ENCODE results near the gene CDX1. TPM values are rescaled to one million over a fixed set of nuclear protein-coding genes. Genes with fewer than 3 reads are reported as not detected.

Gene CDX1
- total RNA-seq, 4 donors from 2014 or later = 1.5 TPM; not detected in 3

DNA sequence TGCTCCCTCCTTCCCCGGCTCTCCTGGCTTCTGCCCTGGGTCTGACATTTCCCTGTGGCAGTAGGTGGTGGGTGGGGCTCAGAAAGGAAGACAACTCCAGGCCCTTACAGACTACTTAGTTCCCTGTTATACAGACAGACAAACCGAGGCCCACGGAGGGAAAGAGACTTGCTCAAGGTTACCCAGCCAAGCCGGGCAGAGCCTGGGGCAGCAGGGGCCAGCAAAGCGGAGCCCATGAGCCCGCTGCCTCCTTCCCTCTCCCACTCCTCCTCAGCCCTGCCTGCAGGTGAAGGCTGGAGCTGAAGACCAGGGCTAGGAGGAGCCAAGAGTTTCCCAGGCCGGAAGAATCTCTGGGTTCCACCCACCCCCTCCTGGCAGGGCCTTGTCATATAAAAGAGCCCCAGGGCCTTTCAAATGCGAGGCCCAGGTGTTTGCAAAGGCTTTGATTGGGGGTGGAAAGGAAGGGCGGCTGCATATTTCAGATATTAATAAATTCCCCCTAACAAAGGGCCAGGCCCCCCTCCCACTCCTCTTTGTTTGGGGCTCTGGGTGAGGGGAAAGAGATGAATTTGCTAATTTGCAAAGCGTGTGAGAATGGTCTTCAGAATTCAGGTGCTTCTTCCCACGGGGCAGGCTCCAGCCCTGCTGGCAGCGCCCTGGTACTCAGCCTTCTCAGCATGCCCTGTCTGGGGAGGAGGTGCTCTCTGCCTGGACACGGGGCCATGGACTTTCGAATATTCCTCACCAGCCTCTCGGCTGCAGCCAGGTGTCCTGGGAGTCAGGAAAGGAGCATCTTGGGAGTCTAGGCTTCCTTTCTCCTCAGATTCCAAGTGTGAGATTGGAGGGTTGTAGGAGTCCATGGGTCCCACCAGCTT is 44.8 kb downstream of the CDX1 start:
- Histone ChIP-seq H3K27ac (no peak overlapping the region), H3K9me3 (no peaks in the 10 kb centered on the region), H3K4me1 (no peaks in the 10 kb centered on the region), H3K4me3 (no peak overlapping the region), H3K27me3 (no peaks in the 10 kb centered on the region), H3K36me3 (no peaks in the 10 kb centered on the region)
- intact Hi-C loops (cut with DNase I; ENCODE audit: low total_unique reads) (no loop called here), in situ Hi-C loops (cut with MboI; ENCODE audit: low sequenced_read_pairs in 4 of 4) (loop anchor here in 2 of 4 donors (5.0 to 25.0 kb wide), 2 partner anchors 49 to 174 kb away; no protein-coding TSS in a partner anchor)
- TF ChIP-seq, protein P1, sequence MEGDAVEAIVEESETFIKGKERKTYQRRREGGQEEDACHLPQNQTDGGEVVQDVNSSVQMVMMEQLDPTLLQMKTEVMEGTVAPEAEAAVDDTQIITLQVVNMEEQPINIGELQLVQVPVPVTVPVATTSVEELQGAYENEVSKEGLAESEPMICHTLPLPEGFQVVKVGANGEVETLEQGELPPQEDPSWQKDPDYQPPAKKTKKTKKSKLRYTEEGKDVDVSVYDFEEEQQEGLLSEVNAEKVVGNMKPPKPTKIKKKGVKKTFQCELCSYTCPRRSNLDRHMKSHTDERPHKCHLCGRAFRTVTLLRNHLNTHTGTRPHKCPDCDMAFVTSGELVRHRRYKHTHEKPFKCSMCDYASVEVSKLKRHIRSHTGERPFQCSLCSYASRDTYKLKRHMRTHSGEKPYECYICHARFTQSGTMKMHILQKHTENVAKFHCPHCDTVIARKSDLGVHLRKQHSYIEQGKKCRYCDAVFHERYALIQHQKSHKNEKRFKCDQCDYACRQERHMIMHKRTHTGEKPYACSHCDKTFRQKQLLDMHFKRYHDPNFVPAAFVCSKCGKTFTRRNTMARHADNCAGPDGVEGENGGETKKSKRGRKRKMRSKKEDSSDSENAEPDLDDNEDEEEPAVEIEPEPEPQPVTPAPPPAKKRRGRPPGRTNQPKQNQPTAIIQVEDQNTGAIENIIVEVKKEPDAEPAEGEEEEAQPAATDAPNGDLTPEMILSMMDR (IDR thresholded peaks at IDR 0.05 in 4 of 5, conservative IDR thresholded peaks at IDR 0.05 in 1 of 5) = no peak
- TF ChIP-seq POLR2A (IDR thresholded peaks at IDR 0.05) = no peak
- ATAC-seq (no peak), DNase-seq (no peak)

DNA sequence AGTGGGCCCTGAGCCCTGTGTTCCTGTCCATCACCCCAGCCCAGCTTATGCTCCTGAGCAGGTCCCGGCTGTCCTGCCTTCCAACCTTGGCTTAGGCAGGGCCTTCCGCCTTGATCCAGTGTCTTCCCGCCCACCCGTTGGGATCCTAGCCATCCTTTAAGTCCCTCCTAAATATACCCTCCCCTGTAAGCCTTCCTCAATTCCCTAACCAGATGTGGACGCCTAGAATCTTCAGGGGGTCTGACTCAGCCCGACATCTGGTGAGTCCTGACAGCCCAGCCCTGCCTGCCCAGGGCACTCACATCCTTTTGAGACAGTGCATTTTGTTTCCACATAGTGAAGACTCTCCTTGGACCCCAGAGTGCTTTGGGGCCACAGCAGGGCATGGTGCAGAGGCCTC is 47.0 kb downstream of the CDX1 start:
- no peak for TF ChIP-seq POLR2A (IDR thresholded peaks at IDR 0.05)
- TF ChIP-seq, protein P1 (IDR thresholded peaks at IDR 0.05 in 4 of 5, conservative IDR thresholded peaks at IDR 0.05 in 1 of 5) = no peak
- H3K4me1 ChIP-seq = peaks cover 0 to 6% of the 10 kb centered on the region in 2 donors
- H3K27me3 ChIP-seq = no peaks in the 10 kb centered on the region
- no peak for DNase-seq
- no peak for ATAC-seq
- in situ Hi-C loops (cut with MboI; ENCODE audit: low sequenced_read_pairs in 4 of 4) (loop anchor here in 2 of 4 donors (5.0 to 25.0 kb wide), 2 partner anchors 51 to 176 kb away; no protein-coding TSS in a partner anchor), intact Hi-C loops (cut with DNase I; ENCODE audit: low total_unique reads) (no loop called here)
- peak overlapping the region in 2 of 4 donors; percentile 29 to 31 for H3K27ac ChIP-seq
- H3K9me3 ChIP-seq = no peaks in the 10 kb centered on the region
- H3K4me3 ChIP-seq = no peak overlapping the region
- H3K36me3 ChIP-seq = no peaks in the 10 kb centered on the region

DNA sequence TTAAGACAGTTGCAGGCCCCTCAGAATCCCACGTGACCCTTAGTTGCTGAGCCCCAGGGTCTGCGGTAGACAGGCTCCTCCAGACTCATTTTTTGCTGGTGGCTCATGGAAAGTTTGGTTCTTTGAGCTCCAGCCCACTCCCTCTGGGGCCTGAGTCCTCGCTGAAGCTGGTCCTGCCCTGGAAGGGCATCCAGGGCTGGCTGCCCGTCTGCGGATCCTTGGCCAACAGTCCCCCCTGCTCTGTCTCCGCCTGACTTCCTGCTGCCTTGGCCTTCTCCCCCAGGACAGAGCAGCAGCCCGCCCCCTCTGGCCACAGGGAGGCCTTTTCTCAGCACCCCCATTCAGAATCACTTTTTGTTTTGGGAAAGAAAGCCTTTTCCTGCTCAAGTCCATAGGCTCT is 47.7 kb downstream of the CDX1 start:
- no peak for ATAC-seq

DNA sequence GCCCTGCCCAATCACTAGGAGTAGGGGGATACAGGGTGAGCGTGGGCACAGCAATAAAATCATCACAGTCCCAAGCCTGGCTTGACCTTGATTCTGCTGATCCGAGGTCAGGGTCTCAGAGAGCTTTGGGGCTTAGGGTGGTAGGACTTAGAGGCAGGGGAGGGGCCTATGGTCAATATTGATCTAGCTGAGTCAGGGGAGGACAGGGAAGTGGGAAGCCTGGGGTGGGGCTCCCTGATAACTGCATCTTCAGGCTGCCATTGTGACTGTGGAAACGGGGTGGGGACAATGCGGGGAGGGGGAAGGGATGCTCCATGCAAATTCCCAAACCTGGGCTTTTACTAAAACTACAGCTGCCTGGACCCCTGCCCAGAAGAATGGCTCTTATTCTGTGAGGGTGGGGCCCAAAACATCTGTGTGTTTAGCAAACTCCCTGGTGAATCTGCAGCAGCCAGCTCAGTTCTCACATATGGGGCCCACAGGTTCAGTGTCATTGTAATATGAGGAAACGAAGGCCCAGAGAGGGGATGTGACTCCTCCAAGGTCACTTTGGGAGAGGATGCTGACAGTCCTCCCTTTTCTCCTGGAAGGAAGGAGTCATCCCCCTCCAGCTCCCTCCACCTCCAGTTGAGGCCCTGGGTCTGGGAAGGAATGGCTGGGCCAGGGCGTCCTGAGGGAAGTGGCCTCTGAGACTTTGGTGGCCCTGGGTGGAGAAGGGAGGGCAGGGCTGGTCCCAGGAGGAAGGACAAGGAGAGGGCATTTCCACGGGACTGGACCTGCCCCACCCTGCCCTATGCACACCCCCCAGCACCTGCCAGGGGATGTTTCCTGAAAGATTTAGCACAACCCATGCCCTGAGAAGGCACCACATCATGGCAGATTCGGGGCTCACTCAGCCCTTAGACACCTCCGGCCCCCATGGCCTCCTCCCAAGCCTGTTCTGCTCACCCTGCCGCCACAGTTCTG is 49.7 kb downstream of the CDX1 start:
- DNase-seq (no peak), ATAC-seq (no peak)
- Histone ChIP-seq H3K36me3 (no peaks in the 10 kb centered on the region), H3K4me1 (peaks cover 0 to 7% of the 10 kb centered on the region in 2 donors), H3K27me3 (no peaks in the 10 kb centered on the region), H3K27ac (no peak overlapping the region), H3K4me3 (no peak overlapping the region), H3K9me3 (no peaks in the 10 kb centered on the region)
- TF ChIP-seq, protein P1 (IDR thresholded peaks at IDR 0.05 in 4 of 5, conservative IDR thresholded peaks at IDR 0.05 in 1 of 5) = no peak
- TF ChIP-seq POLR2A (IDR thresholded peaks at IDR 0.05) = no peak
- intact Hi-C loops (cut with DNase I; ENCODE audit: low total_unique reads) = no loop called here
- in situ Hi-C loops (cut with MboI; ENCODE audit: low sequenced_read_pairs in 4 of 4) = loop anchor here in 2 of 4 donors (5.0 to 25.0 kb wide), 2 partner anchors 54 to 179 kb away; no protein-coding TSS in a partner anchor

More for the DNA sequence above, 47.7 kb downstream of the CDX1 start:
- Histone ChIP-seq H3K27me3 (no peaks in the 10 kb centered on the region), H3K4me3 (no peak overlapping the region), H3K36me3 (no peaks in the 10 kb centered on the region), H3K4me1 (peaks cover 0 to 7% of the 10 kb centered on the region in 2 donors), H3K9me3 (no peaks in the 10 kb centered on the region), H3K27ac (peak overlapping the region in 3 of 4 donors; percentile 22 to 31 (median 29))
- TF ChIP-seq POLR2A (IDR thresholded peaks at IDR 0.05) = no peak
- TF ChIP-seq, protein P1 (IDR thresholded peaks at IDR 0.05 in 4 of 5, conservative IDR thresholded peaks at IDR 0.05 in 1 of 5) = peak in 1 of 5 experiments; percentile 19
- DNase-seq = no peak
- in situ Hi-C loops (cut with MboI; ENCODE audit: low sequenced_read_pairs in 4 of 4) = loop anchor here in 2 of 4 donors (5.0 to 25.0 kb wide), 2 partner anchors 52 to 177 kb away; no protein-coding TSS in a partner anchor
- intact Hi-C loops (cut with DNase I; ENCODE audit: low total_unique reads) = no loop called here
